Hepatocyte (in vitro differentiated cells): ENCODE measurements around the gene PNPLA7. TPM values are rescaled to one million over a fixed set of nuclear protein-coding genes. Genes with fewer than 3 reads are reported as not detected.

Experiments used
- DNase-seq: peaks from one replicate; pipeline ENCODE4 v3.0.0-alpha.2; 2016; ENCODE audit warnings: low spot score
- H2AFZ ChIP-seq: fragments of 200-600 bp; sonication (generic); 2 replicates; pipeline ENCODE4 v1.6.0; 2016; ENCODE audit warnings: antibody characterized with exemption, mild to moderate bottlenecking
- H3K27ac ChIP-seq: fragments of 200-600 bp; sonication (generic); 2 replicates; pipeline ENCODE4 v1.5.1; 2016; ENCODE audit warnings: mild to moderate bottlenecking
- H3K27me3 ChIP-seq: fragments of 200-600 bp; sonication (generic); 2 replicates; pipeline ENCODE4 v1.6.1; 2016
- H3K36me3 ChIP-seq: fragments of 200-600 bp; sonication (generic); replicated peaks from 2 replicates; pipeline ENCODE4 v1.5.1; 2016; ENCODE audit warnings: low read depth; ENCODE audit not compliant: insufficient read depth
- H3K4me1 ChIP-seq: fragments of 200-600 bp; sonication (generic); 2 replicates; pipeline ENCODE4 v1.5.1; 2016; ENCODE audit warnings: mild to moderate bottlenecking, moderate library complexity; ENCODE audit not compliant: insufficient read depth
- H3K4me2 ChIP-seq: fragments of 200-600 bp; sonication (generic); 2 replicates; pipeline ENCODE4 v1.6.0; 2016
- H3K4me3 ChIP-seq: fragments of 200-600 bp; sonication (generic); 2 replicates; pipeline ENCODE4 v1.5.1; 2016; ENCODE audit warnings: mild to moderate bottlenecking
- H3K79me2 ChIP-seq: fragments of 200-600 bp; sonication (generic); 2 replicates; pipeline ENCODE4 v1.6.0; 2017; ENCODE audit warnings: mild to moderate bottlenecking
- H3K9me2 ChIP-seq: fragments of 200-600 bp; sonication (generic); replicated peaks from 2 replicates; pipeline ENCODE4 v1.6.0; 2017; ENCODE audit warnings: mild to moderate bottlenecking; ENCODE audit not compliant: insufficient read depth
- H3K9me3 ChIP-seq: fragments of 200-600 bp; sonication (generic); 2 replicates; pipeline ENCODE4 v1.5.1; 2016; ENCODE audit warnings: low read depth, mild to moderate bottlenecking
- H4K20me1 ChIP-seq: fragments of 200-600 bp; sonication (generic); 2 replicates; pipeline ENCODE4 v1.6.0; 2016; ENCODE audit warnings: mild to moderate bottlenecking; ENCODE audit not compliant: insufficient read depth, poor library complexity, severe bottlenecking
- CTCF ChIP-seq: fragments of 200-600 bp; sonication (generic); IDR thresholded peaks from 2 replicates; pipeline ENCODE4 v1.5.1; 2016; ENCODE audit warnings: antibody characterized with exemption, mild to moderate bottlenecking; ENCODE audit not compliant: poor library complexity
- EZH2 ChIP-seq: fragments of 200-600 bp; sonication (generic); IDR thresholded peaks from 2 replicates; pipeline ENCODE4 v1.6.1; 2016; ENCODE audit warnings: antibody characterized with exemption, mild to moderate bottlenecking, borderline replicate concordance
- EZH2phosphoT487 ChIP-seq: fragments of 200-600 bp; sonication (generic); IDR thresholded peaks from one replicate; pipeline ENCODE4 v1.6.1; 2018; ENCODE audit warnings: antibody characterized with exemption, mild to moderate bottlenecking, low read depth, moderate library complexity; ENCODE audit not compliant: unreplicated experiment, severe bottlenecking
- WGBS: methylation state at CpG from one replicate; pipeline ENCODE4 v1.1.6; 2016; ENCODE audit warnings: low lambda C conversion rate; ENCODE audit errors: missing lambda C conversion rate; 5-methylcytosine and 5-hydroxymethylcytosine counted together
- polyA plus RNA-seq: library from polyadenylated mRNA; unstranded; fragments of >200 nt; fragmentation: Nextera tagmentation; extraction: Ambion mirVana; gene quantifications from 2 replicates; pipeline ENCODE4 v1.2.1, GENCODE V29; 2016
- total RNA-seq: library from RNA; depleted of rRNA; stranded (reverse); fragments of >200 nt; gene quantifications from 2 replicates; pipeline ENCODE4 v1.2.3, GENCODE V29; 2014

PNPLA7 gene
- total and polyA plus RNA-seq, 2 experiments from 2014 or later = 0.62 to 0.77 TPM

GRCh38 chr9:137544176-137544760, 5.9 kb downstream of the PNPLA7 start:
- DNase-seq = no peak
- Histone ChIP-seq H3K4me2 (no peak overlapping the region), H3K27me3 (no peaks in the 10 kb centered on the region), H3K9me2 (no peaks in the 10 kb centered on the region), H3K36me3 (no peaks in the 10 kb centered on the region), H4K20me1 (no peaks in the 10 kb centered on the region), H3K79me2 (no peaks in the 10 kb centered on the region), H3K4me1 (no peaks in the 10 kb centered on the region), H3K4me3 (no peak overlapping the region), H3K27ac (peak overlapping the region; percentile 84), H3K9me3 (no peaks in the 10 kb centered on the region), H2AFZ (no peak overlapping the region)
- TF ChIP-seq EZH2phosphoT487 = no peak
- TF ChIP-seq CTCF = no peak
- TF ChIP-seq EZH2 = no peak
- WGBS = 89% methylated on average over 12 of the region's 12 CpGs

GRCh38 chr9:137543237-137543963, 6.8 kb downstream of the PNPLA7 start:
- H3K79me2 ChIP-seq = no peaks in the 10 kb centered on the region
- H3K36me3 ChIP-seq = no peaks in the 10 kb centered on the region
- TF ChIP-seq CTCF = no peak
- no peak for TF ChIP-seq EZH2
- TF ChIP-seq EZH2phosphoT487 = no peak
- no peak overlapping the region for H3K27ac ChIP-seq
- no peaks in the 10 kb centered on the region for H3K4me1 ChIP-seq
- DNase-seq = no peak
- H3K27me3 ChIP-seq = no peaks in the 10 kb centered on the region
- no peak overlapping the region for H2AFZ ChIP-seq
- H3K4me3 ChIP-seq = no peak overlapping the region
- no peaks in the 10 kb centered on the region for H4K20me1 ChIP-seq
- no peaks in the 10 kb centered on the region for H3K9me3 ChIP-seq
- H3K9me2 ChIP-seq = no peaks in the 10 kb centered on the region
- H3K4me2 ChIP-seq = no peak overlapping the region
- 93% methylated on average over 23 of the region's 25 CpGs for WGBS

- no peak for TF ChIP-seq EZH2phosphoT487
- no peak for TF ChIP-seq CTCF
- no peak for TF ChIP-seq EZH2
- Histone ChIP-seq H3K4me1 (no peaks in the 10 kb centered on the region), H3K27me3 (no peaks in the 10 kb centered on the region), H2AFZ (no peak overlapping the region), H3K27ac (no peak overlapping the region), H3K9me3 (no peaks in the 10 kb centered on the region), H3K4me2 (no peak overlapping the region), H3K79me2 (no peaks in the 10 kb centered on the region), H3K36me3 (no peaks in the 10 kb centered on the region), H3K9me2 (no peaks in the 10 kb centered on the region), H3K4me3 (no peak overlapping the region), H4K20me1 (no peaks in the 10 kb centered on the region)
- 93% methylated on average over 20 of the region's 20 CpGs for WGBS
- no peak for DNase-seq
These were observed 7.7 kb downstream of the PNPLA7 start for GRCh38 chr9:137542486-137542885.
